ENCODE data around the gene ZDHHC1. TPM values are rescaled to one million over a fixed set of nuclear protein-coding genes. Genes with fewer than 3 reads are reported as not detected.

The ZDHHC1 gene
- total and polyA plus RNA-seq, 2 of the 13 experiments (the other 11 are each of a cell fraction or from before 2014, with no cell fraction given): 0.51 to 1.1 TPM

DNA sequence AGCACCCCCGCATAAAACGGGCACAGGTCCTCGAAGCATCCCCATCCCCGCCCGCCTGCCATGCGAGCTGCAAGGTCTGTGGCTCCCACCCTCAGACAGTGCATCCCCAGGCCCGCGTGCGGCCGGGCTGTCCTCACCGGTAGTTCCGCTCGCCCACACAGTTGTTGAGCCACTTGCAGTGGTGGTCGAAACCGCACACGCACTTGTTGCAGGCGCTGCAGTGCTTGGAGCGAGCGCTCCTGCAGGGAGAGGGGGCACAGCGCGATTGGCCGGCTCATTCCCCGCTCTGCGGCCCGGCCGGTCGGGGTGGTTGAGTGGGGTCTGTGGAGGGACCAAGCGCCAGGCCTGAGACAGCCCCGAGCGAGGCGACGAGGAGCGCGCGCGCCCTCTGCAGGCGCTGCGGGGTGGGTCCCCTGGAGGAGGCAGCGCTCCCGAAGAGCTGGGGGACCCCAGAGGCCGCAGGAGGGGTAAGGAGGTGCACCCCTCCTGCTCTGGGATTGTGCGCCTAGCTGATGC, 17.0 kb downstream of the ZDHHC1 start:
- H3K36me3 ChIP-seq (replicated peaks in 1 of 2; ENCODE audit: control insufficient read depth in 1 of 2, insufficient read depth in 2 of 2, low read length in 2 of 2): no peaks in the 10 kb centered on the region
- 84% methylated on average over 20 of the region's 42 CpGs for WGBS (ENCODE audit: low lambda C conversion rate)
- no peak overlapping the region for H3K4me3 ChIP-seq (replicated peaks in 1 of 3; ENCODE audit: insufficient read depth in 1 of 3, low read depth in 2 of 3, low read length in 3 of 3)
- H3K79me2 ChIP-seq (ENCODE audit: insufficient read depth, low read length): no peaks in the 10 kb centered on the region
- TF ChIP-seq, protein P1, sequence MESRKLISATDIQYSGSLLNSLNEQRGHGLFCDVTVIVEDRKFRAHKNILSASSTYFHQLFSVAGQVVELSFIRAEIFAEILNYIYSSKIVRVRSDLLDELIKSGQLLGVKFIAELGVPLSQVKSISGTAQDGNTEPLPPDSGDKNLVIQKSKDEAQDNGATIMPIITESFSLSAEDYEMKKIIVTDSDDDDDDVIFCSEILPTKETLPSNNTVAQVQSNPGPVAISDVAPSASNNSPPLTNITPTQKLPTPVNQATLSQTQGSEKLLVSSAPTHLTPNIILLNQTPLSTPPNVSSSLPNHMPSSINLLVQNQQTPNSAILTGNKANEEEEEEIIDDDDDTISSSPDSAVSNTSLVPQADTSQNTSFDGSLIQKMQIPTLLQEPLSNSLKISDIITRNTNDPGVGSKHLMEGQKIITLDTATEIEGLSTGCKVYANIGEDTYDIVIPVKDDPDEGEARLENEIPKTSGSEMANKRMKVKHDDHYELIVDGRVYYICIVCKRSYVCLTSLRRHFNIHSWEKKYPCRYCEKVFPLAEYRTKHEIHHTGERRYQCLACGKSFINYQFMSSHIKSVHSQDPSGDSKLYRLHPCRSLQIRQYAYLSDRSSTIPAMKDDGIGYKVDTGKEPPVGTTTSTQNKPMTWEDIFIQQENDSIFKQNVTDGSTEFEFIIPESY (CRISPR knock-in tag; IDR thresholded peaks at IDR 0.05): peak; percentile 56; the same call in 1 of the 2 replicates
- TF ChIP-seq ZNF232 (CRISPR knock-in tag; IDR thresholded peaks at IDR 0.05; ENCODE audit: borderline replicate concordance) (no peak), GTF3A (CRISPR knock-in tag; conservative IDR thresholded peaks at IDR 0.05) (no peak), MYC (CRISPR knock-in tag; IDR thresholded peaks at IDR 0.05; ENCODE audit: borderline replicate concordance) (no peak), XRCC5 (optimal IDR thresholded peaks at IDR 0.05; ENCODE audit: low read length) (peak; percentile 32), RAD21 (CRISPR knock-in tag; IDR thresholded peaks at IDR 0.05) (peak; percentile 53), HNRNPLL (IDR thresholded peaks at IDR 0.05; ENCODE audit: low read depth, low read length, poor library complexity, severe bottlenecking) (peak; percentile 34), STAG1 (CRISPR knock-in tag; IDR thresholded peaks at IDR 0.05) (peak; percentile 60), TCF7 (IDR thresholded peaks at IDR 0.05; ENCODE audit: low read depth) (no peak)
- TF ChIP-seq, protein P2, sequence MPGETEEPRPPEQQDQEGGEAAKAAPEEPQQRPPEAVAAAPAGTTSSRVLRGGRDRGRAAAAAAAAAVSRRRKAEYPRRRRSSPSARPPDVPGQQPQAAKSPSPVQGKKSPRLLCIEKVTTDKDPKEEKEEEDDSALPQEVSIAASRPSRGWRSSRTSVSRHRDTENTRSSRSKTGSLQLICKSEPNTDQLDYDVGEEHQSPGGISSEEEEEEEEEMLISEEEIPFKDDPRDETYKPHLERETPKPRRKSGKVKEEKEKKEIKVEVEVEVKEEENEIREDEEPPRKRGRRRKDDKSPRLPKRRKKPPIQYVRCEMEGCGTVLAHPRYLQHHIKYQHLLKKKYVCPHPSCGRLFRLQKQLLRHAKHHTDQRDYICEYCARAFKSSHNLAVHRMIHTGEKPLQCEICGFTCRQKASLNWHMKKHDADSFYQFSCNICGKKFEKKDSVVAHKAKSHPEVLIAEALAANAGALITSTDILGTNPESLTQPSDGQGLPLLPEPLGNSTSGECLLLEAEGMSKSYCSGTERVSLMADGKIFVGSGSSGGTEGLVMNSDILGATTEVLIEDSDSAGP (CRISPR knock-in tag; IDR thresholded peaks at IDR 0.05; ENCODE audit: borderline replicate concordance): 0 out of 2 replicates have a peak, but pooled peaks have one; percentile 31
- TF ChIP-seq, protein P3, sequence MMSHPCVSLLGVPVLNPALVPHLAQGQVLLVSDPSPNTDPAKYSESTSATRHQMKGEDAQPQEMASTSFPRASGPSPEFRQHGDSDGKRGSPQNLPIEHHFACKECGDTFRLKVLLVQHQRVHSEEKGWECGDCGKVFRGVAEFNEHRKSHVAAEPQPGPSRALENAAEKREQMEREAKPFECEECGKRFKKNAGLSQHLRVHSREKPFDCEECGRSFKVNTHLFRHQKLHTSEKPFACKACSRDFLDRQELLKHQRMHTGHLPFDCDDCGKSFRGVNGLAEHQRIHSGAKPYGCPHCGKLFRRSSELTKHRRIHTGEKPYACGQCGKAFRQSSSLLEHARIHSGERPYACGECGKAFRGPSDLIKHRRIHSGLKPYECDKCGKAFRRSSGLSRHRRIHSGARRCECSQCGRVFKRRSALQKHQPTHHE (CRISPR knock-in tag; IDR thresholded peaks at IDR 0.05; ENCODE audit: borderline replicate concordance): no peak
- TF ChIP-seq, protein P4, sequence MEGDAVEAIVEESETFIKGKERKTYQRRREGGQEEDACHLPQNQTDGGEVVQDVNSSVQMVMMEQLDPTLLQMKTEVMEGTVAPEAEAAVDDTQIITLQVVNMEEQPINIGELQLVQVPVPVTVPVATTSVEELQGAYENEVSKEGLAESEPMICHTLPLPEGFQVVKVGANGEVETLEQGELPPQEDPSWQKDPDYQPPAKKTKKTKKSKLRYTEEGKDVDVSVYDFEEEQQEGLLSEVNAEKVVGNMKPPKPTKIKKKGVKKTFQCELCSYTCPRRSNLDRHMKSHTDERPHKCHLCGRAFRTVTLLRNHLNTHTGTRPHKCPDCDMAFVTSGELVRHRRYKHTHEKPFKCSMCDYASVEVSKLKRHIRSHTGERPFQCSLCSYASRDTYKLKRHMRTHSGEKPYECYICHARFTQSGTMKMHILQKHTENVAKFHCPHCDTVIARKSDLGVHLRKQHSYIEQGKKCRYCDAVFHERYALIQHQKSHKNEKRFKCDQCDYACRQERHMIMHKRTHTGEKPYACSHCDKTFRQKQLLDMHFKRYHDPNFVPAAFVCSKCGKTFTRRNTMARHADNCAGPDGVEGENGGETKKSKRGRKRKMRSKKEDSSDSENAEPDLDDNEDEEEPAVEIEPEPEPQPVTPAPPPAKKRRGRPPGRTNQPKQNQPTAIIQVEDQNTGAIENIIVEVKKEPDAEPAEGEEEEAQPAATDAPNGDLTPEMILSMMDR (CRISPR knock-in tag; IDR thresholded peaks at IDR 0.05): peak; percentile 62
- TF ChIP-seq, protein P5, sequence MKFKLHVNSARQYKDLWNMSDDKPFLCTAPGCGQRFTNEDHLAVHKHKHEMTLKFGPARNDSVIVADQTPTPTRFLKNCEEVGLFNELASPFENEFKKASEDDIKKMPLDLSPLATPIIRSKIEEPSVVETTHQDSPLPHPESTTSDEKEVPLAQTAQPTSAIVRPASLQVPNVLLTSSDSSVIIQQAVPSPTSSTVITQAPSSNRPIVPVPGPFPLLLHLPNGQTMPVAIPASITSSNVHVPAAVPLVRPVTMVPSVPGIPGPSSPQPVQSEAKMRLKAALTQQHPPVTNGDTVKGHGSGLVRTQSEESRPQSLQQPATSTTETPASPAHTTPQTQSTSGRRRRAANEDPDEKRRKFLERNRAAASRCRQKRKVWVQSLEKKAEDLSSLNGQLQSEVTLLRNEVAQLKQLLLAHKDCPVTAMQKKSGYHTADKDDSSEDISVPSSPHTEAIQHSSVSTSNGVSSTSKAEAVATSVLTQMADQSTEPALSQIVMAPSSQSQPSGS (CRISPR knock-in tag; IDR thresholded peaks at IDR 0.05): no peak
- no TSS peak for BruUV-seq (replicated peaks)
- peaks cover 37% of the 10 kb centered on the region for H3K4me1 ChIP-seq (ENCODE audit: insufficient read depth, low read length)
- in situ Hi-C loops (cut with HindIII; ENCODE audit: extremely low pct_ligation_motif_present, low pct_unique_long_range_greater_than_20kb) (no loop called here), intact Hi-C loops (cut with micrococcal nuclease; ENCODE audit: unreplicated experiment) (no loop called here)
- no peaks in the 10 kb centered on the region for H3K9me3 ChIP-seq (ENCODE audit: low read length)
- no peak overlapping the region for H3K9ac ChIP-seq (ENCODE audit: insufficient read depth, low read depth, low read length)
- no peak overlapping the region for H3K27ac ChIP-seq (ENCODE audit: extremely low read length, insufficient read depth, low read length)
- no peak overlapping the region for H3K4me2 ChIP-seq (ENCODE audit: low read depth, low read length)
- FAIRE-seq (no peak), DNase-seq (ENCODE audit: low spot score) (no peak), ATAC-seq (0 out of 3 replicates have a peak, but pooled peaks have one; percentile 4)
- H3K27me3 ChIP-seq (ENCODE audit: control insufficient read depth in 1 of 2, insufficient read depth in 2 of 2, low read length in 2 of 2): peaks cover 0 to 9% of the 10 kb centered on the region in 2 experiments; a peak in 1 of 5 replicates
- CTCF ChIA-PET (ENCODE audit: low intra/inter-chr PET ratio, low total read pairs): interaction anchor here (1.8 kb wide), 1 partner anchor 73 kb away, joined by 6 read pairs; the partner anchor contains the start of genes KCTD19 and LRRC36
- POLR2A ChIA-PET: no interaction called here
- H4K20me1 ChIP-seq (ENCODE audit: insufficient read depth, low read length): no peaks in the 10 kb centered on the region
- H2AFZ ChIP-seq (ENCODE audit: low read length): no peak overlapping the region

Measured in HepG2 (cell line).